Erythroblast (primary cell): ENCODE data around the gene GNAQ.
A peak's percentile ranks its signal among the peaks of the same experiment; 100 is the strongest.

Experiments
- DNase-seq, 2 experiments: peaks; one replicate each; lab custom pipeline; 2025; lab: John Stamatoyannopoulos, UW
- GATA1 ChIP-seq: IDR thresholded peaks from 2 replicates; pipeline ENCODE4 v1.6.1; 2011; ENCODE audit warnings: low read depth, mild to moderate bottlenecking, control low read depth, low read length, moderate library complexity
- POLR2A ChIP-seq: IDR thresholded peaks from 2 replicates; pipeline ENCODE4 v1.6.1; 2011; ENCODE audit warnings: mild to moderate bottlenecking, low read length

GNAQ gene

GRCh38 chr9:77916820-77917219 lies 114.8 kb downstream of the GNAQ start:
- TF ChIP-seq POLR2A (no peak), GATA1 (no peak)
- peak in 1 of 2 experiments; percentile 15 for DNase-seq

- no peak for DNase-seq
These were observed 115.2 kb downstream of the GNAQ start for GRCh38 chr9:77916410-77916819.

DNA sequence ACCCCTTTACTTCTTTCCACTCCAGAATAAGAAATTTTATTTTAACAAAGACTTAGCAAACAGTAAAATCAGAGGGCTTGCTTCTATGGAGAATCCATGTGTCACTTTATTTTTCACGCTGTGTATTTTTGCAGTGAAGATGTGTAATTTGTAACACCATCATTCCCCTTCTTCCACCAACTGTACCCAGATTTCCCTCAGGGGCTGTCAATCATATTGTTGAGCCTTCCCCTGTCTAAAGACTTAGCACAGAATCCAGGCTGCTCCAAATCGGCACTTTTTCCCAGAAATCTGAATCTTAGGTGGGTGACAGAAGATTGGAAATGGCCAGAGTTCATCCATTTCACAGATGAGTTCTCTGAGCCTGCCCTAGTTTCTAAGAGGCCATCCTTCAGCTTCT lies 115.9 kb downstream of the GNAQ start:
- DNase-seq: no peak
- TF ChIP-seq GATA1: no peak
- TF ChIP-seq POLR2A: no peak

More at GRCh38 chr9:77916410-77916819, 115.2 kb downstream of the GNAQ start:
- TF ChIP-seq POLR2A (no peak), GATA1 (no peak)

DNA sequence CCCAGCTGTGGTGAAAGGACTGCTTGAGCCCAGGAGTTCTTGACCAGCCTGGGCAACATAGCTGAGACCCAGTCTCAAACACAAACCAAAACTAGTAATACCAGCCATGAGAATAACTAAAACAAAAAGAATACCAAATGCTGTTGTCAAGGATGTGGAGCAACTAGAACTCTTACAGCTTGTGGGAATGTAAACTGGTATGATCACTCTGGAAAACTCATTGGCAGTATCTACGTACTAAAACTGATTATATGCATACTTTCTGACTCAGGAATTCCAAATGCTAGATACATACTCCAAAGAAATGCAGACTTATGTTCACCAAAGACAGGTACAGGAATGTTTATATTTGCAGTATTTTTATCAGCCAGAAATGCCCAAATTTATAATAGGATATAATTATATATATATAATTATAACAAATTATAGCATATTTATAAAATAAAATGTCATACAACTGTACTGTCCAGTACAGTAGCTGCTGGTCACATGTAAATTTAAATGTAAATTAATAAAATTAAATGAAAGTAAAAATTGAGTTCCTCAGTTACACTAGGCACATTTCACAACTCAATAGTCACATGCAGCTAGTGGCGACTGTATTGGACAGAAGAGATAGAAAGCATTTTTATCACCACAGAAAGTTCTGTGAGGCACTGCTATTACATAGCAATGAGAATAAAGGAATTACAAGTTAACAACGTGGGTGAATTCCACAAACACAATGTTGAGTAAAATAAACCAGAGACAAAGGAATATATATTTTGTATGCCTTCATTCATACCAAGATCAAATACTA lies 118.5 kb downstream of the GNAQ start:
- peak; percentile 24 to 27 for DNase-seq
- no peak for TF ChIP-seq POLR2A
- no peak for TF ChIP-seq GATA1

DNA sequence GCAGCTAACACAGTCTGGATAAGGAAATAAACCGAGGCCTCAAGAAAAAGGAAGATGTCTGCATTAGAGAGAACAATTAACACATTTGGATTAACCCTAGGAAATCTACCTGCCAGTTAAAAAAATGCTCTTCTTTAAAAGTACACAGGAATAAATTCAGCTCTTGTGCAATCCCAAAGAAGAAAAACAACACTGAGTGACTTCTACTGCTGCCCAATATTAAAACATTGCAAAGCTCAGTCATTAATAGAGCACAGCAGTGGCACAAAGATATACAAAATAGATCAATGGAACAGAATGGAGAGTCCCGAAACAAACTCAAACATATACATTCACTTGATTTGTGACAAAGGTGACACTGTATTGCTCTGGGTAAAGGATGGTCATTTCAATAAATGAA lies 119.7 kb downstream of the GNAQ start:
- no peak for DNase-seq
- no peak for TF ChIP-seq GATA1
- no peak for TF ChIP-seq POLR2A

DNA sequence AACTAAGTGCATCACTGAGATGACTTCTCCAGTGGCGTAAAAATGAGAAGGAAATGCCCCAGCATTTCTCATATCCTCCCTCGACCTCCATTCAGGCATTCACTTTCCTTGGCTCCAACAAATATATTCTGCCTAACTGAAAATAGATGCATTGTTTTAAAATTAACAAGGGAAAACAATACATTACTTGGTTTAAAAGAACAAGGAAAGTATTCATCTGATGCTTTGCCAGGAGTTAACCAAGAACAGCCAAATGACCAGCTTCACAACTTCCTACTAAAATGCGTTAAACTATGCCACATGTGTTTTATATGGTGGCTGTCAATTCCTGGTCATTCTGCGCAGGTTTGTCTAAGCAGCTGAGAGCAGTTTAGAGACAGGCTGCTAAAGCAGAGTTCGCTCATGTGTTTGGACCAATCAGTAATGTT lies 121.4 kb downstream of the GNAQ start:
- TF ChIP-seq GATA1: no peak
- DNase-seq: peak; percentile 39 to 65

DNA sequence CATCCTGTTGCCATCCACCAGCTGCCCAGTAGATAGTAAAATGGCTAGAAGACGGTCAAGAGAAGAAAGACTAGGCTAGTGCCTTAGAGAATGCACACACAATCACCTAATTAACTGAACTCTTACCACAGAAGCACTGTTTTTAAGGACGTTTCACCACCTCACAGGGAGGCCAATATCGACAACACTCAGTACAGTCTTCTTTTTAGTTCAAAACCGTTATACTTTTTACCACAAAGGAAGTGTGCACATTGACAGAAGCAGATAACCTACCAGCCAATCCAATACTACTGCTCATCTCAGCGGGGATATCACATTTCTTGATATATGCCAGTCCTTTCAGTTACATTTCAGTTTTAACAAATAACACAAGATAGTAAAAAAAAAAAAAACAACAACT lies 122.3 kb downstream of the GNAQ start:
- TF ChIP-seq GATA1 (no peak), POLR2A (peak; percentile 74)
- peak; percentile 70 to 88 for DNase-seq

DNA sequence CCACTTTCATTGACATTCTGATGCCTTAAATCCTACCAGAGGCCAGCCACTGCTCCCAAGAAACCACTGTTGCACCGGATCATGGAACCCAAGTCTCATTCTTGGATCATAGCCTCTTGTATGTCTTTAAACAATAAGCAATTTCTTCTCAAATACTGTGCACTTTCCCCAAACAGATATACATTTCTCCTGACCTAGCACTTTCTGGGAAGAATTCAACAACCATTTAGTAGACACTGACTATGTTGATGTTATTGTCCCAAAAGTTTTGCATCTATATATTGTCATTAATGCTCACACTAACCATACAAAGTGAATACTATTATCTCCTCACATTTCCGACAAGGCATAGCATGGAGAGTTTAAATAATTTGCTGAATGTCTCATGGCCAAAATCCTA lies 123.3 kb downstream of the GNAQ start:
- DNase-seq: no peak
- TF ChIP-seq GATA1 (no peak), POLR2A (no peak)

- DNase-seq: peak; percentile 31 to 39
- no peak for TF ChIP-seq POLR2A
- no peak for TF ChIP-seq GATA1
These were observed 124.0 kb downstream of the GNAQ start for GRCh38 chr9:77907585-77907984.

- TF ChIP-seq GATA1 (no peak), POLR2A (no peak)
- DNase-seq: no peak
These were observed 124.6 kb downstream of the GNAQ start for GRCh38 chr9:77906991-77907390.

GRCh38 chr9:77903666-77904285 lies 127.8 kb downstream of the GNAQ start:
- no peak for TF ChIP-seq POLR2A
- no peak for TF ChIP-seq GATA1
- peak in 1 of 2 experiments; percentile 29 for DNase-seq

GRCh38 chr9:77901771-77902170 lies 129.8 kb downstream of the GNAQ start:
- TF ChIP-seq GATA1 (no peak), POLR2A (no peak)

GRCh38 chr9:77901018-77901417 lies 130.6 kb downstream of the GNAQ start:
- no peak for DNase-seq
- TF ChIP-seq GATA1: no peak
- no peak for TF ChIP-seq POLR2A

More at GRCh38 chr9:77901771-77902170, 129.8 kb downstream of the GNAQ start:
- DNase-seq: no peak

DNA sequence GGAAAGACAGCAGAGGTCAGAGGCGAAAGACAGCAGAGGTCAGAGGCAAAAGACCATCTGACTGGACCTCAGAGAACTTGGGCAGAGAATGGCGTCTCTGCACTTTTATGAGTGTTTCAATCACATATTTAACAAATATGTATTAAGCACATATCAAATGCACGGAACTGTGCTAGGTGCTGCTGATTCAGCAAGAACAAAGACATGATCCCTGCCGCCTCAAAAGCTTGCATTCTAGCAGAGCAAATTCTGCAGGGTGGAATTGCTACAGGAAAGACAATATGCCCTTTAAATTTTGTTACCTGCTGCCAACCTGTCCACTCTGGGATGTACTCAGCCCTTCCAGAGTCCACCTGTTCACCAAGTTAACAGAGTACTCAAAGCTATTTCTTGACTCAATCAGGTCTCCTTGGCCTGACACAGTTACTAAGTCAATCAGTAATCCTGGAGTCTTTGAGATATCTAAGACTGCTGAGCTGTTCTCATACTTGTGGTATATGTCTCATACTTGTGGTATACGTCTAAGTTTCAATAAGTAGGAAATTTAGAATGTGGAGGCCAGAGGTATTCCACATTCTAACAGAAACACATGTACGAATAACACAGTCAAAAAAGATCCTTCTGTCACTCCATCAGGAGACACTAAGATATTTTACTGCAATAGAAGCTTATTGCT lies 131.8 kb downstream of the GNAQ start:
- TF ChIP-seq POLR2A (no peak), GATA1 (no peak)
- DNase-seq: no peak
